UCSD-AML1 (cell line): Measurements from ENCODE around the gene GJC2.
"Not testable (repeated sequence)": the region's sequence is repeated elsewhere in the genome, so short reads cannot be mapped to it uniquely, and the experiment has no call there.

Source experiments
- DNase-seq: peaks from one replicate; lab custom pipeline; 2025; ENCODE audit not compliant: unreplicated experiment; lab: John Stamatoyannopoulos, UW

The GJC2 gene

GRCh38 chr1:228184152-228184551 is 34.4 kb downstream of the GJC2 start:
- DNase-seq = no peak

- no peak for DNase-seq
Measured at GRCh38 chr1:228185641-228185965, 35.9 kb downstream of the GJC2 start.

GRCh38 chr1:228188249-228188648 is 38.5 kb downstream of the GJC2 start:
- DNase-seq = not testable (repeated sequence)

- DNase-seq = no peak
Measured at GRCh38 chr1:228190182-228190581, 40.5 kb downstream of the GJC2 start.

GRCh38 chr1:228190778-228191177 is 41.0 kb downstream of the GJC2 start:
- DNase-seq = no peak

- no peak for DNase-seq
Measured at GRCh38 chr1:228194436-228194835, 44.7 kb downstream of the GJC2 start.

- no peak for DNase-seq
Measured at GRCh38 chr1:228194921-228195812, 45.4 kb downstream of the GJC2 start.

- DNase-seq = no peak
Measured at GRCh38 chr1:228197555-228198147, 47.9 kb downstream of the GJC2 start.

- DNase-seq = no peak
Measured at GRCh38 chr1:228198977-228199590, 49.4 kb downstream of the GJC2 start.

- no peak for DNase-seq
Measured at GRCh38 chr1:228204958-228205357, 55.2 kb downstream of the GJC2 start.

GRCh38 chr1:228205526-228206436 is 56.1 kb downstream of the GJC2 start:
- DNase-seq = no peak

- DNase-seq = no peak
Measured at GRCh38 chr1:228206582-228207351, 57.0 kb downstream of the GJC2 start.

GRCh38 chr1:228207381-228207810 is 57.7 kb downstream of the GJC2 start:
- DNase-seq = no peak

- DNase-seq = no peak
Measured at GRCh38 chr1:228207851-228208821, 58.4 kb downstream of the GJC2 start, which contains the start of gene OBSCN. Gene OBSCN (plus strand): TSS chr1:228208044. CDS start chr1:228211784, 3,740 bp downstream.

GRCh38 chr1:228208831-228209551 is 59.3 kb downstream of the GJC2 start:
- DNase-seq = no peak
